Measurements from ENCODE around the gene SHISA5.

SHISA5 gene

GRCh38 chr3:48446425-48447193, 57.4 kb downstream of the SHISA5 start, which contains the start of gene ATRIP:
ATRIP (plus strand) TSS chr3:48446737; CDS start chr3:48446846, 109 bp downstream.
- no peak for DNase-seq

- no peak for DNase-seq
These were observed 57.9 kb downstream of the SHISA5 start for GRCh38 chr3:48446043-48446424.

- no peak for DNase-seq
These were observed 58.6 kb downstream of the SHISA5 start for GRCh38 chr3:48445277-48445882.

GRCh38 chr3:48441940-48442339, 62.0 kb downstream of the SHISA5 start:
- no peak for DNase-seq

GRCh38 chr3:48440590-48440958, 63.4 kb downstream of the SHISA5 start:
- DNase-seq: no peak

- DNase-seq: peak; percentile 86
These were observed 64.0 kb downstream of the SHISA5 start, which contains the start of the genes CCDC51 and TMA7 for GRCh38 chr3:48439820-48440589. CCDC51 (minus strand) TSS chr3:48440119; CDS start chr3:48435128, 4,991 bp downstream. TMA7 (plus strand) TSS chr3:48440257; CDS start chr3:48440297, 40 bp downstream.

GRCh38 chr3:48437812-48438211, 66.2 kb downstream of the SHISA5 start:
- DNase-seq: no peak

- no peak for DNase-seq
These were observed 67.1 kb downstream of the SHISA5 start for GRCh38 chr3:48436855-48437254.

- DNase-seq: no peak
These were observed 67.5 kb downstream of the SHISA5 start for GRCh38 chr3:48436477-48436787.

GRCh38 chr3:48435774-48436476, 68.0 kb downstream of the SHISA5 start:
- no peak for DNase-seq

GRCh38 chr3:48435223-48435595, 68.8 kb downstream of the SHISA5 start:
- no peak for DNase-seq

GRCh38 chr3:48434591-48435222, 69.3 kb downstream of the SHISA5 start:
- no peak for DNase-seq

GRCh38 chr3:48433472-48434118, 70.4 kb downstream of the SHISA5 start:
- DNase-seq: no peak

- no peak for DNase-seq
These were observed 71.3 kb downstream of the SHISA5 start for GRCh38 chr3:48432411-48433371.

- no peak for DNase-seq
These were observed 72.5 kb downstream of the SHISA5 start for GRCh38 chr3:48431224-48432029.

- no peak for DNase-seq
These were observed 73.3 kb downstream of the SHISA5 start for GRCh38 chr3:48430708-48431101.

GRCh38 chr3:48429960-48430707, 73.8 kb downstream of the SHISA5 start, which contains the start of gene PLXNB1:
PLXNB1 (minus strand) TSS chr3:48430086; CDS start chr3:48424611, 5,475 bp downstream.
- DNase-seq: no peak

GRCh38 chr3:48429317-48429959, 74.5 kb downstream of the SHISA5 start:
- DNase-seq: no peak

All from NCI-H524 treated with DMSO at 0.1 percent for 48 hours (cell line).